Measurements from ENCODE around the gene MDK.
A peak's percentile ranks its signal among the peaks of the same experiment; 100 is the strongest.

MDK gene

DNA sequence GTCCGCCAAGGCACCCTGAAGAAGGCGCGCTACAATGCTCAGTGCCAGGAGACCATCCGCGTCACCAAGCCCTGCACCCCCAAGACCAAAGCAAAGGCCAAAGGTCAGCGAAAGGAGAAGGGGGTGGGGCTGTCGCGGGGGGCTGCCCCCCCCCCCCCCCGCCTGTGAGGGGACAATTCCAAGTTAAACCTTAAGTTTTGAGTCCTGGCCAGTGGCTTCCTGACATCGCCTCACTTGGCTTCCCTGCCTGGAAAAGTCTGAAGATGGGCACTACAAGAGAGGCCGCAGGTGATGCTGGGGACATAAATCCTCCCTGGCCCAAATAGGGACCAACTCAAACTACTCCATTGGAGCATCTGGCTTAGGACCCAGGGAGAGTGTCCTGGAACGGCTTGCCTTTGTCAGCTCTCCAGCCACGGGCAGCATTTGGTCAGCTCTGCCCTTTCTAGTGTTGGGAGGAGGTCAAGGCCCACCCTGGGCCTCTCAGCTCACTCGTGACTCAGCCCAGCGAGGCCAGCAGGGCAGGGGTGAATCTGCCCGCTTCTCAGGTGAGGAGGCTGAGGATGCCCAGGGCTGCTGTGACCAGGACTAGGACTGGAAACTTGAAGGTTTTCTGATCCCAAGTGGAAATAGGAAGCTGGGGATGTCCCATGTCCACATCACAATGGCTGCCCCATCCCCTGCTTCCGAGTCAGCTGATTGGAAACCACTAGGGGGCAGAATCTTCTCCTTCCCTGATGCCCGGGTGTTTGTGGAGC is 1.4 kb downstream of the MDK start:
- peak; percentile 48 for DNase-seq (ENCODE audit: low read depth)

DNA sequence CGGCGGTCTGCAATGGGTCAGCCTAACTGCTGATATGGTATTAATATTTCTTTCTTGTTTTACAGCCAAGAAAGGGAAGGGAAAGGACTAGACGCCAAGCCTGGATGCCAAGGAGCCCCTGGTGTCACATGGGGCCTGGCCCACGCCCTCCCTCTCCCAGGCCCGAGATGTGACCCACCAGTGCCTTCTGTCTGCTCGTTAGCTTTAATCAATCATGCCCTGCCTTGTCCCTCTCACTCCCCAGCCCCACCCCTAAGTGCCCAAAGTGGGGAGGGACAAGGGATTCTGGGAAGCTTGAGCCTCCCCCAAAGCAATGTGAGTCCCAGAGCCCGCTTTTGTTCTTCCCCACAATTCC is 1.9 kb downstream of the MDK start:
- no peak for DNase-seq (ENCODE audit: low read depth)

DNA sequence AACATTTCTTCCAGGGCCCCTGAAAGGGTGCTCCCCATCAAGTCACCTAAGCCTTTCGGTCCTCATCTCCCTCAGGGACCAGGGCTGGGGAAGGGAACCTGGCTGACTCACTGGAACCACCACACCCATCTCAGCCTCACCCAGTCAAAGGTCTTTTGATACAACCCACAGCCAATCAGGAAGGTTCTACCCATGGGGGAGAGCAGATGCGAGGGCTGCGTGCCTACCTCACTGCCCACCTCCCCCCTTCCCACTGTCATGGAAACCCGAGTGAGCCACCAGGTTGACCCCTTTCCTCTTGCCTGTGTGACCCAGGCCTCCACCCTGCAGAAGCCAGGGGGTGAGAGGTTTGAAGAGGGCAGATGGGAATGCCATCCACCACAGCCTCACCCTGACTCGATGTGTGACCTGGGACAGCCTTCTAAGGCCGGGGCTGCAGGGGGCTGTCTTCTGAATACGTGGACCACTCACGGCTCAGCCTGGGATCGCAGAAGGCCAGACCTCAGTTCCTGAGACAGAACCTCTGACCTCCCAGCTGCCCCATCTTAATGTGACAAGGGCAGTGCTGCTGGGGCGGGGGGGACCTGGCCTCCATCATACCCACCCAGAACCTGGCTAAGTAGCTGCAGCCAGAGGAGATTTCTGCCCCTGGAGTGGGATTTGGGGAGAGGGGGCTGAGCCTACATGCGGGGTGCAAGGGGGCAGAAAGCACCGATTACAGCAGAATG is 2.7 kb downstream of the MDK start:
- no peak for DNase-seq (ENCODE audit: low read depth)

DNA sequence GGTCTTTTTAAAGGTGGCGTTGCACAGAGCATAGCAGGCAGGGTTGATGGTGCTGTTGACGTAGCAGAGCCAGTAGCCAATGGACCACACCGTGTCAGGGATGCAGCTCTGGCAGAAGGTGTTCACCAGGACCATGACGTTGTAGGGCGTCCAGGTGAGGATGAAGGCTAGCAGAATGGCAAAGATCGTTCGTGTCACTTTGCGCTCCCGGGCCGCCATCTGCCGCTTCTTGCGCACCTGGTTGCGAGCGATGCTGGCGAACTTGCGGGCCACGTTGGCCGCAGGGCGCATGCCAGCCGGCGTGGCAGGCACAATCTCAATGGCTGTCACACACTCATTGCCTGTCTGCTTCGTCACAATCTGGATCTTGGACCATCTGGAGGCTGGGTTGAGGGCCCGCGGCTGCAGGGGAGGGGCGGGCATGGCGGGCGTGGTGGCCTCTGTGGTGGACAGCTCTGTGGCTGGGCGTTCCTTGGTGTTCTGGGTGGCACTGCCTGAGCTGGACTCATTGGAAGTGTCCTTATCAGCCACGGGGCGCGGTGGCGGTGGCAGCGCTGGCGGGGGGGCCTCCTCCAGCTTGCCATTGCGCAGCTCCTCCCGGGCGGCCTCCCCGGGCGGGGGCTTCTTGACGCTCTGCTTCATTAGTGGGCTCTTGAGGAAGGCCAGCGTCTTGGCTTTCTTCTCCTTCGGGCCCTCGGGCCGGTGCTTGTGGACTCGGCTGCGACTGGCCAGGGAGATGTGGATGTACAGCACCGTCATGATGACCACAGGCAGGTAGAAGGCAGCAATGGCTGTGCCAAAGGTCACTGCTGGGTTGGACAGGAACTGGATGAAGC is 3.9 kb downstream of the MDK start:
- DNase-seq (ENCODE audit: low read depth), result no peak

DNA sequence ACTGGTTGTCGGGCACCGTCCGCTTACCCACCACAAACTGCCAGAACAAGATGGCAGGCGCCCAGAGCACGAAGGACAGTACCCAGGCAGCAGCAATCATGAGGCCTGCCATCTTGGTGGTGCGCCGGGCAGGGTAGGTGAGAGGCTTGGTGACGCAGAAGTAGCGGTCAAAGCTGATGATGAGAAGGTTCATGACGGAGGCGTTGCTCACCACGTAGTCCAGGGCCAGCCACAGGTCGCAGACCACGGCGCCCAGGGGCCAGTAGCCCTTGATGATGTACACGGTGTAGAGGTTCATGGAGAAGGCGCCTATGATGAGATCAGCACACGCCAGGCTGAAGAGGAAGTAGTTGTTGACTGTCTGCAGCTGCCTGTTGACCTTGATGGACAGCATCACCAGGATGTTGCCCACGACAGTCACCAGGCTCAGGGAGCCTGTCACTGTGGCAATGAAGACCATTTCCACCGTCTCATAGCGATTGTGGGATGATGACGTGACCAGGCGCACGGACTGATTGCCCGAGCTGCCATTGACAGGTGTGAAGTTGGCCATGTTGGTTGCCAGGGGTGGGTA is 4.6 kb downstream of the MDK start:
- DNase-seq (ENCODE audit: low read depth), result no peak

DNA sequence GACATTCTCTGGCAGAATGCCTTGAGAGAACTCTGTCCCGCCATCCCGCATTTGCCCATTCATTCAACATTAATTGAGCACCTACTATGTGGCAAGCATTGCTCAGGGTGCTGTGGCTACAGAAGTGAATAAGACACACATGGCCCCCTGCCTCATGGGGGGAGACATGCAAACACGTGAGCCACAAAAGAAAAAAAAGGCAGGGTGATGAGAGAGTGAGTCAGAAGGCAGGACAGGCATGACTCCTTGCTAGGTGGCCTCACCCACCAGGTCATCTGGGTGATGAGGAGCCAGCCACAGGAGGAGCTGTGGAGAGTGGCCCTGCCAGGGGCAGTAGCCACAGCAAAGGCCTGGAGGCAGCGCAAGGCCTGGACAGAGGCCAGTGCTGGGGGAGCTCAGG is 5.2 kb downstream of the MDK start:
- no peak for DNase-seq (ENCODE audit: low read depth)

DNA sequence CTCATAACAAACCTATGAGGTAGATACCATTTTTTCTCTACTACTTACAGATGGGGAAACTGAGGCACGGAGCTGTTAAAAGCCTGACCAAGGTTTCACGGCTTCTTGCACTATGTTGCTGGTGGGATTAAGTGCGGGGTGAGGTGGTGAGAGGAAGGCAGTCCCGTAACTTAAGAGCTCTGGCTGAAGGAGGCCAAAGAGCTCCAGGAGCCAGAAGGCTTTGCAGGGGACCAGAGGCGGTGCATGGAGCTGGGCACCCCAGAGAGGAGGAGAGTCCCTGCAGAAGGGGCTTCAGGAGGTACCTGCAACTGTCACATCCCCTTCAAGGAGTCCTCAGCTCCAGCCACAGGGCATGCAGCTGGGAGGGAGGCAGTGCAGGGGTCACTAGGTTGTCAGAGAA is 6.0 kb downstream of the MDK start:
- no peak for DNase-seq (ENCODE audit: low read depth)

DNA sequence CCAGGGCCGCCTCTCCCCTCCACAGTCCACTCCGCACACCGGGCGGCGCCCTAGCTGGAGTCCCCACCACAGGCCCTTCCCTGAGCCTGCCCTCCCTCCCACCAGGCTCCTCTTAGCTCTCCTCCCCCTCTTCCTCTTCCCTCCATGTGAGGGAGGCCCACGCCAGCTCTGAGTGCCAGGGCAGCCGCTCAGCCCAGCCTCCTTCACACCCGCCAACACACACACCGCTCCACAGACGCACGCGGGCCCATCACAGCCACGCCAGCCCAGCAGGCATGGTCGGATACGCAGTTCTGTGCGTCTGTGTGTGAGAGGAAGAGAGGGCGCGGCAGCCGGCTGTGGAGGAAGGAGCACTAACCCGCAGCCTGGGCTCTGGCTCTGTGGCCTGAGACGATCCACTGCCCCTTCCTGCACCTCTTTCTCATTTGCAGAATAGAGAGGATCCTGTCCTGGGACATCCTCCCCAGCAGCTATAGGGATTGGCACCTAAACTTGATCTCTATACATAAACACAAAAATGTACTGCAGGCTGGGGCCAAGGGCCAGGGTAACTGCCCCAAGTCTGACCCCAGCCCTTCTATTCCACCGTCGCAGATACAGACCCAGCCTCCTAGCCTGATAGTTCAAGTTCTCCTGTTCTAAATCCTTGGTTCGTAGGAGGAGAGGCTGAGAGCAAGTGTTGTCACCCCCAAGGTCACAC is 6.6 kb downstream of the MDK start:
- DNase-seq (ENCODE audit: low read depth), result peak; percentile 32

DNA sequence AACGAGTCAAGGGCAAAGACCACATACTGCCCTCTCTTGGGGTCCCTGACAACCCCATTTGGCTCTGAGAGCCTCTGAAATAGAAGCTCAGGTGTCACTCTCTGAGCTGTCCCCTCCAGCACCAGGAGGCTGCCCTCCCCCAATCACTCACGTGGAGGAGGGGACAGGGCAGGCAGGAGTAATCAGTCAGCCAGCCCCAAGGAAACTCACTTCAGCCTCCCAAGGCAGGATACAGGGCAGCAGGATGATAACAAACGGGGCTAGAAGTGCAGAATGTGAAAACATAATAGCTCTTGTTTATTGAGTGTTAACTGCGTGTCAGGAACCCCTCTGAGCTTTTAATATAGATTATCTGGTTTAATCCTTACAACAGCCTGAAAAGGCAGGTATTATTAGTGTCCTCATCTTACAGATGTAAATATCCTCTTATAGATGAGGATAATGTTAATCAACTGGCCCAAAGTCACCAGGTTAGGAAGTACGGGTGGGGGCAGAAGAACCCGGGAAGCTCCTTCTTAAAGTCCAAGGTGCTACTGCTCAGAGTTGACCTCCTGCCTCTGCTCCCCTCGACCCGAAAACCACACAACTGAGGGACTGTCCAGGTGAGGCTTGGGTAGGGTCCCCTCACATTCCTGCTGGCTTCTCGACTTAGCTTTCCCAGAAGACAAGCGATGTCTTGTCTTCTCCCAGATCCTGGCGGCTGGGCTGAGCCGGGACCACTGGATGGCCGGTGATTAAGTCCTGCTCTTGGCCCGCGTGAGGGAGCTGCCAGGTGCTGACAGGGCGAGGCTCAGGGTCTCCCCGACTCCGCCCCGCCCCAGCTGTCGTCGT is 7.4 kb downstream of the MDK start:
- DNase-seq (ENCODE audit: low read depth), result no peak

DNA sequence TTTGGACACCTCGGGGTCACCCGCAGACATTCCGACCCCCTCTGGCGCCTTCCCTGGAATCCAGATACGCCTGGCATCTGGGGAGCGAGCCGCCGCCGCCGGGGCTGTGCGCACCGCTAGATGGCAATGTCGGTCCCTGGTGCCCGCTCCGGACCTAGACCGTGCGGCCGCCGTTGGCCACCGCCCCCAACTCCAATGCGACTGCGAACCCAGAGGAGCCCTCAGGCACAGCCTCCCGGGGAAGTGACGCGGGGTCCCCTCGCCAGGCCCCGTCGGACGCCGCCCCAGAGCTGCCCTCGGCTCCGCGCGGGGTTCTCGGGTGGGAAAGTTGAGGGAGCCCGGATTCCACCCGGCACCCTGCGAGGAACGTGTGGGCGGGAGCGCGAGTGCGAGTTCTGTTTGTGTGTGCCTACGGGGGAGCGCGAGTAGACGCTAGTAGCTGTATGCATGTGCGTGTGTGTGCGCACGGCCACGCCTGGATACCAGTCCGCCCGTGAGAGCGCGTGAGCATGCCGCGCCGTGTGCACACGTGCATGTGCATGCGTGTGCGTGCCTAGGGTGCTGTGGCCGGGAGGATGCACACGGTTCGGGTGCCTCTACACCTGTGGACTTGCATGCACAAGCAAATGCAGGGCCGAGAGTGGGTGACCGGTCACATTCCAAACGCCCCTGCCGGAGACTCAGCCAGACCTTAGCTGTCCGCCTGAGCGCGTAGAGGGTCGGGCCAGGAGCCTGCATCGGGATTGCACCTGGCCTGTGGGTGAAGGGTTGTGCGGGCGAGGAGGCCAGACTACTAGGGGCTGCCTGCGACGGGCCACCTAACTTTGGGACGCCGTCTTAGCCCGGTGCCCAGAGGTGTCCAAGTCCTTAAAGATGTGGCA is 8.2 kb downstream of the MDK start:
- peak; percentile 28 for DNase-seq (ENCODE audit: low read depth)

DNA sequence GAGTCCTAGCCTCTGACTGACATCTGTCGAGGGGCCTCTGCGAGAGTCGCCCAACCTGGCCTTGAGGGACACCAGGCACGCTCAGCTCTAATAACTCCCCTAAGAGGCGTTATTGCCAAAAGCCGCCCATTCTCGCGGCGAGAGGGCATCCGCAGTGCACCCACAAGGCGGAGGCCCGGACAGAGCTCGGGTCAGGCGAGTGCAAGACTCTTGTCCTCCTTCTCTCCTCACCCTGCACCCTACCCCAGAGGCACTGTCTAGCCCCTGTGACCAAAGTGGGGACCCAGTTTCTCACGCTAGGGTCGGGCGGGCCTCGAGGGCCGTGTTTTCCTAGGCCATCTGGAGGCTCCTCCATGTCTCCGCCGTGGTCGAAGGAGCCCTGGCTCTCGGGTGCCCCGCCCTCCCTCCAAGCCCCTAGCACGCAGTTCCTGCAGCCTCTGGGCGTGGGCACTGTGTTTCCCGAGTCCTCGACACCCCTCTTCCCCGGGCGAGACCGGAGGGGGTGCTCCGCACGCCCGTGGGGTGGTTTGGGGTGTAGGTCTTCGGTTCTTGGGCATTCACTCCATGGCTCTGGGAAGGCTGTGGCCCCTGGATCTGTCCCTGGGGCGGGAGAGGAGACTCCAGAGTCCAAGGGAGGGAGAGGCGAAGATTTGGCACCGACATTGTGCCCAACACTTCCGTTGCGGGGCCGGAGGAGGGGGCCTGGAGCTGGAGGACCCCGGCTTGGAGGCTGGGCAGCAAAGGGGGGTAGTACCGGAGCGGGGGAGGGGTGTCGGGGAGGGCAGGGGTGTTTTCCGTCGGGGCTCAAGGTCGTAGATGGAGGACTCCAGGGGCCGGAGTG is 9.1 kb downstream of the MDK start:
- no peak for DNase-seq (ENCODE audit: low read depth)

DNA sequence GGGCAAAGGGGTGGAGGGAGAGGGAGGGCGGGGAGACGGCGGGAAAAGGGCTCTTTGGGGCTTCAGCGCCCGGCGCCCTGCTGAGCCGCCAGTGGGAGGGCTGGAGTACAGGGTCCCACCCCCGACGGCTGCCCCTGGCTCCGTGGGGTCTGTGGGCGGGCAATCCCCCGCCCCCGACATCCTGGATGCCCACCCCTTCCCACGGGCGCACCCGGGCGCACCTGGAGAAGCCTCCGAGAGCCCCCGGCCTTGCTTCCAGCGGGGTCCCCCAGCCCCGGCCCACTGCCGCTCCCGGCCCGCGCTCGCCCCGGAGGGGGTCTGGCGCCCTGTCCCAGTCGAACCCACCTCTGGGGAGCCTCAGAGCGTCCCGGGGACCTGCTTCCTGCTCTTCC is 9.7 kb downstream of the MDK start:
- no peak for DNase-seq (ENCODE audit: low read depth)

DNA sequence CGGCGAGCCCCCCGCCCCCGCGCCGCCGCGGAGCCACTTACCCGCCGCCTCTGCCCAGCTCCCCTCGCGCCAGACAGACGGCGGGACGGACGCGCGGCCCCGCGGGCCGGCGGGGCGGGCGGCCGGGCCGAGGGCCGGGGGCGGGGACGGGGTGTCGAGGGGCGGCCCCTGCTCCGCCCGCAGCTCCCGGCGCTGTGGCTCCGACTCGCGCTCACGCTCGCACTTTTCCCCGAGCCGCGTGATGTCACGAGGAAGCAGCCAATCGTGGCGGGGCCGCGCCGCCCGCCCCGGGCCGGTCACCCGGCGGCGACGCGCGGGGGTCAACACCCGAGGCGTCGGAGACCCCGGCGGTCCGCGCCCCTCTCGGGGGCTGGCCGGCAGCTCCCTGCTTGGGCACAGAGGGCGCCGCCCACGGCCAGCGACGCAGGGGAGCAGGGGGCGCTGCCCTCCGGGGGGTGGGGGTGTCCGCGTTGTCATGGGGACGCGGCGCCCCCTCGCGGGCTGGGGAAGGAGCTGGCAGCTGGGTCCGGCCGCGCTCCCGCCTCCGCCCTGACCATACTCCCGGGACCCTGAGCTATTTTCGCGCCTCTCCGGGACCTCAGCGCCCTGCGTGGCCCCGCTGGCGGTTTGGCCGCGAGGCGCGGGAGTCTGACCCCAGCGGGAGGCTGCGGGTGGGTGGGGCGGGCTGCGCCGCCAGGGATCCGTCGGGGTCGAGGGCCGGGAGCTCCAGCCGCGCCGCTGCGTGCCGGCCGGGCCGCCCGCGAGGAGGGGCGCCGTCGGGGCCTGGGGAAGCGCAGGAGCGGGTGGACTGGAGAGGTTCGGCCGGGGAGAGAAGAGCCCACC is 10.3 kb downstream of the MDK start, which contains the start of gene CHRM4:
TSS of gene CHRM4 (minus strand) at position 199 of the 843 bp plus-strand sequence. CDS start 5,219 bp downstream, outside the sequence.
- DNase-seq (ENCODE audit: low read depth), result peak; percentile 38

DNA sequence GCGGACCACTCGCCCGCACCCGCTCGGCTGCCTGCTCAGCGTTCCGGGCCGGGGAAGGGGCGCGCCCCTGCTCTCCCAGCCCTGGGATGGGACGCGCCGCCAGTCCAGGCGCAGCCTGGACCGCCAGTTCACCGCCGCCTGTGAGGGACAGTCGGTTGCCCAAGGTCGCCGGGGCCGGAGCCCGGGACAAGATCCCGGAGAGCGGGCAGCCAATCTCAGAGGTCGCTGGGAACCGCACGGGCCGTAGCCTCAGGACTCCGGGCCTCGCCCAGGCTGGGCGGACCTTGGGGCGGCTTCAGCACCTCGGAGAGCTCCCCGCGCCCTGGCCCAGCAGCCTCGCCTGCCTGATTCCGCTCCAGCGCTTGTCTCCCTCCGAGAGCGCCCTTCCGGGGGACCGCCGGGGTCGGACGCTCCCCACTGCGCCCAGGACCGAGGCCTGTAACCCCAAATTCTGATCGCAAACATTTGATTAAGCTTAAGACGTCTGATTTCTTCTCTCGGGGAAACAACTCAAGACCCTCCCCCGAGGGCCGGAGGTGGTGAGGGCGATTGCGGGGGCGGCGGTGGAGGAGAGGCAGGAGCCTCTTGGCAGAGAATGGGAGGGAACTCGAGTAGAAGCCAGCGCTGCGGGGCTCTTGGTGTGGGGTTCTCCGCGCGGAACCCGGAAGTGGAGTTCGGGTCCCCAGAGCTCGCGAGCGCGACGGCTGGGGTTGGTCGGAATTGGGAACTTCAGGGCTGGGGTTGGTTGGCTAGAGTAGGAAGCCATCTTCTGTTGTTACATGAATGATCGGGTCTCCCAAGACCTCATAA is 11.2 kb downstream of the MDK start:
- peak; percentile 70 for DNase-seq (ENCODE audit: low read depth)

DNA sequence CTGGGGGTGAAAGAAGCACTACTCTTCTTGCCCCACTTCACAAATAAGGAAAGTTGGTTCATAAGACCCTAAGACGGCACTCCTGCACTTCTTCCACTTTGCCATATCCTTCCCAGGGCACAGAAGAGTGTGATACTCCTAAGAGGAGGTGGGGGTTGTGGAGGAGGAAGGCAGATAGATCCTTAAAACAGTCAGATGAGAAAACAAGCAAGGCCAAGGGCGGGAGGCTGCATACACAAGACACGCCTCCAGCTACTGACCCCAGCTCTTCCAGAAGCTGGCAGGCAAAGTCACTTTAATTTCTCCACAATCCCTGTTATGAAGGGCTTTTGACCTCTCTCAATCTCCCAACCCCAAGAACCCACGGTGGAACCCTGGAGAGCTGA is 11.8 kb downstream of the MDK start:
- no peak for DNase-seq (ENCODE audit: low read depth)

DNA sequence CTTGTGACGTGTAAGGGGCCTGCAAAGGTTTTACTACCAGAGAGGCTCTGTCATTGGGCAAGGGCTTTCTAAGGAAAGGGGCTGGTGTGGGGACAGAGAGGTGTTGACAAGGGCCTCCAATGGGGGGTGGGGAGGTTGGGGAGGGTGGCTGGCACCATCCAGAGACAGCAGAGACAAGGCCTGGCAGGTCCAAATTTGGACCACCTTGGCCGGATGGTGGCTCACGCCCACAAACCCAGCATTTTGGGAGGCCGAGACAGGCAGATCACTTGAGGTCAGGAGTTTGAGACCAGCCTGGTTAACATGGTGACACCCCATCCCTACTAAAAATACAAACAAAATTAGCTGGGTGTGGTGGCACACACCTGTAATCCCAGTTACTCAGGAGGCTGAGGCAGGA is 12.3 kb downstream of the MDK start:
- no peak for DNase-seq (ENCODE audit: low read depth)

DNA sequence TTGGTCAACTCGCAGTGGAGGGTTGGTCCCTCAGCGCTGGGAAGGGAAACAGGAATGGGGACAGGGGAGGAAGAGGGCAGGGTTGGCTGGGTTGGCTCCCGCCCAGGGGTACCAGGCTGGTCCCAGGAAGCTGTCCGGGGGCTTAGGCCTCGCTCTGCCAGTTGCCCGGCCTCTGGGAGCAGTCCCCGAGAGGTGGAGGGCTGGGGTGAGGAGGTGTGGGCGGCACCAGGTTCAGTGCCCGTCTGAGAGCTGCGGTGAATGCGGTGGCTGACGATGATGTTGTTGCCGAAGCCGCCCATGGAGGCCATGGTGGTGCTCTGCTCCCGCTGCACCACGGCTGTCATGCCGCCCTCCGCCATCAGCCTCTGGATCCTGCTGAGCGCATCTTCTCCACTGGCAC is 16.1 kb downstream of the MDK start:
- DNase-seq (ENCODE audit: low read depth), result no peak
